Hippocampal formation (tissue), 2 donors: ENCODE measurements around the gene PLPP3.

ENCODE experiments used
- DNase-seq, 2 donors: peaks; one replicate each; lab custom pipeline; 2025; lab: John Stamatoyannopoulos, UW

PLPP3 gene

GRCh38 chr1:56524263-56524662 lies 55.1 kb downstream of the PLPP3 start:
- no peak for DNase-seq

GRCh38 chr1:56522680-56523079 lies 56.7 kb downstream of the PLPP3 start:
- DNase-seq, result no peak

GRCh38 chr1:56520016-56520601 lies 59.3 kb downstream of the PLPP3 start:
- no peak for DNase-seq

GRCh38 chr1:56517404-56518130 lies 61.8 kb downstream of the PLPP3 start:
- DNase-seq, result no peak

- no peak for DNase-seq
These were observed 62.7 kb downstream of the PLPP3 start for GRCh38 chr1:56516539-56517252.

GRCh38 chr1:56515898-56516538 lies 63.3 kb downstream of the PLPP3 start:
- DNase-seq, result no peak

- DNase-seq, result no peak
These were observed 66.5 kb downstream of the PLPP3 start for GRCh38 chr1:56512724-56513494.

- no peak for DNase-seq
These were observed 67.6 kb downstream of the PLPP3 start for GRCh38 chr1:56511766-56512165.

GRCh38 chr1:56511364-56511763 lies 68.0 kb downstream of the PLPP3 start:
- DNase-seq, result no peak

GRCh38 chr1:56510642-56511021 lies 68.7 kb downstream of the PLPP3 start:
- no peak for DNase-seq

GRCh38 chr1:56509713-56510641 lies 69.4 kb downstream of the PLPP3 start:
- no peak for DNase-seq

GRCh38 chr1:56508523-56508983 lies 70.8 kb downstream of the PLPP3 start:
- DNase-seq, result no peak

- no peak for DNase-seq
These were observed 71.3 kb downstream of the PLPP3 start for GRCh38 chr1:56507925-56508522.

GRCh38 chr1:56506951-56507491 lies 72.3 kb downstream of the PLPP3 start:
- no peak for DNase-seq

GRCh38 chr1:56505792-56506743 lies 73.3 kb downstream of the PLPP3 start:
- no peak for DNase-seq

- DNase-seq, result no peak
These were observed 76.6 kb downstream of the PLPP3 start for GRCh38 chr1:56502700-56503245.

- no peak for DNase-seq
These were observed 77.5 kb downstream of the PLPP3 start for GRCh38 chr1:56501888-56502287.

- no peak for DNase-seq
These were observed 77.9 kb downstream of the PLPP3 start for GRCh38 chr1:56501426-56501825.
